Astrocyte of the spinal cord (primary cell): ENCODE data around the gene RAB5B.
"Not testable (repeated sequence)": the region's sequence is repeated elsewhere in the genome, so short reads cannot be mapped to it uniquely, and the experiment has no call there.

ENCODE experiments used
- DNase-seq: peaks from one replicate; pipeline ENCODE4 v3.0.0; 2011; ENCODE audit warnings: low read depth, low spot score
- H3K4me3 ChIP-seq: 2 replicates; pipeline ENCODE4 v1.5.1; 2011; ENCODE audit warnings: low read depth, mild to moderate bottlenecking, low read length, moderate library complexity
- in situ Hi-C: cut with HindIII; loops from 2 replicates; pipeline ENCODE4 v1.10.0; 2017; ENCODE audit warnings: low sequenced_read_pairs
- TF ChIP-seq, protein P1 (sequence below): IDR thresholded peaks from 2 replicates; pipeline ENCODE4 v1.5.1; 2012; ENCODE audit warnings: low read depth, mild to moderate bottlenecking, low read length, inconsistent platforms

The RAB5B gene

GRCh38 chr12:56040963-56041551 lies 67.2 kb downstream of the RAB5B start:
- no peak for DNase-seq
- H3K4me3 ChIP-seq, result peak overlapping the region; percentile 99
- in situ Hi-C loops, result no loop called here
- TF ChIP-seq, protein P1, sequence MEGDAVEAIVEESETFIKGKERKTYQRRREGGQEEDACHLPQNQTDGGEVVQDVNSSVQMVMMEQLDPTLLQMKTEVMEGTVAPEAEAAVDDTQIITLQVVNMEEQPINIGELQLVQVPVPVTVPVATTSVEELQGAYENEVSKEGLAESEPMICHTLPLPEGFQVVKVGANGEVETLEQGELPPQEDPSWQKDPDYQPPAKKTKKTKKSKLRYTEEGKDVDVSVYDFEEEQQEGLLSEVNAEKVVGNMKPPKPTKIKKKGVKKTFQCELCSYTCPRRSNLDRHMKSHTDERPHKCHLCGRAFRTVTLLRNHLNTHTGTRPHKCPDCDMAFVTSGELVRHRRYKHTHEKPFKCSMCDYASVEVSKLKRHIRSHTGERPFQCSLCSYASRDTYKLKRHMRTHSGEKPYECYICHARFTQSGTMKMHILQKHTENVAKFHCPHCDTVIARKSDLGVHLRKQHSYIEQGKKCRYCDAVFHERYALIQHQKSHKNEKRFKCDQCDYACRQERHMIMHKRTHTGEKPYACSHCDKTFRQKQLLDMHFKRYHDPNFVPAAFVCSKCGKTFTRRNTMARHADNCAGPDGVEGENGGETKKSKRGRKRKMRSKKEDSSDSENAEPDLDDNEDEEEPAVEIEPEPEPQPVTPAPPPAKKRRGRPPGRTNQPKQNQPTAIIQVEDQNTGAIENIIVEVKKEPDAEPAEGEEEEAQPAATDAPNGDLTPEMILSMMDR, result no peak

GRCh38 chr12:56041552-56042429 lies 67.9 kb downstream of the RAB5B start, which contains the start of gene RPS26:
Gene RPS26 (plus strand): TSS chr12:56041918. CDS start chr12:56042167, 249 bp downstream.
- H3K4me3 ChIP-seq, result peak within 1 kb of the TSS; percentile 99
- peak; percentile 100 for DNase-seq
- in situ Hi-C loops, result no loop called here
- TF ChIP-seq, protein P1, result peak; percentile 57

DNA sequence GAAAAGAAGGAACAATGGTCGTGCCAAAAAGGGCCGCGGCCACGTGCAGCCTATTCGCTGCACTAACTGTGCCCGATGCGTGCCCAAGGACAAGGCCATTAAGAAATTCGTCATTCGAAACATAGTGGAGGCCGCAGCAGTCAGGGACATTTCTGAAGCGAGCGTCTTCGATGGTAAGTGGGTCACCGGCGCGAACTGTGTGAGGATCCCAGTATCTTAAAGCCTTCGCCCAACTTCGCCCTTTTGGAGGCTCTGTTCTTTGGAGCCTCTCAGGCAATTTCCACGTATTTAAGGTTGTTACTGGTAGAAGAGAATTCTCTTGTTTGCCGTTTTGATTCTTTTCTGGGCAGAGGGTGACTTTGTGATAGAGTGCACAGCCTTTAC lies 68.5 kb downstream of the RAB5B start:
- H3K4me3 ChIP-seq, result peak overlapping the region; percentile 99
- DNase-seq, in situ Hi-C loops: not testable (repeated sequence)

DNA sequence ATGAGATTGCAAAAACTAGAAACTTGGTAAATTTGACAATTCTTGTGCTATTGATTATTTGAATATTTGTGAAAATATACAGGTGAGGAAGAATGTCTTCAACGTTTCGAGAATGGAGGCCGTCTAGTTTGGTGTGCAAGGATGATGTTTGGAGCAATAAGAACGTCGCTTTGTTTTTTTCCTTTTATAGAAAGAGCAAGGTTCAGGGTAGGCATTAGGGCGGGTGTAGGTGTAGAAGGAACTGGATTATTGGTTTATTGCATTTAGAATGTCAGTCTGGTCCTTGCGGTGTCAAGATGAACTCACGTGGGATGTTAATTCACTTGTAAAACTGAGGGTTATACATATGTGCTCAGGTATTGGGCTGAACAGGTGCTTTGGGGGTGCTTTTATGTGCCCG lies 69.0 kb downstream of the RAB5B start:
- in situ Hi-C loops, result no loop called here
- TF ChIP-seq, protein P1, result no peak
- DNase-seq, result no peak
- peak overlapping the region; percentile 99 for H3K4me3 ChIP-seq
